ENCODE results near the gene SLC4A7.

SLC4A7 gene

GRCh38 chr3:27521179-27521871 is 37.1 kb upstream of the SLC4A7 start:
- TF ChIP-seq CTCF (IDR thresholded peaks at IDR 0.05; ENCODE audit: low read depth, low read length, missing control alignments) = no peak
- no peak for DNase-seq (ENCODE audit: low read depth)
- no peak overlapping the region for H3K4me3 ChIP-seq (ENCODE audit: low read depth, low read length)

GRCh38 chr3:27511724-27512422 is 27.7 kb upstream of the SLC4A7 start:
- H3K4me3 ChIP-seq (ENCODE audit: low read depth, low read length) = no peak overlapping the region
- TF ChIP-seq CTCF (IDR thresholded peaks at IDR 0.05; ENCODE audit: low read depth, low read length, missing control alignments) = no peak
- DNase-seq (ENCODE audit: low read depth) = no peak

- DNase-seq (ENCODE audit: low read depth) = no peak
- TF ChIP-seq CTCF (IDR thresholded peaks at IDR 0.05; ENCODE audit: low read depth, low read length, missing control alignments) = no peak
- no peak overlapping the region for H3K4me3 ChIP-seq (ENCODE audit: low read depth, low read length)
Measured at GRCh38 chr3:27509376-27509775, 25.2 kb upstream of the SLC4A7 start.

- TF ChIP-seq CTCF (IDR thresholded peaks at IDR 0.05; ENCODE audit: low read depth, low read length, missing control alignments) = no peak
- H3K4me3 ChIP-seq (ENCODE audit: low read depth, low read length) = no peak overlapping the region
- DNase-seq (ENCODE audit: low read depth) = no peak
Measured at GRCh38 chr3:27508424-27508823, 24.2 kb upstream of the SLC4A7 start.

GRCh38 chr3:27507515-27508266 is 23.5 kb upstream of the SLC4A7 start:
- no peak for DNase-seq (ENCODE audit: low read depth)
- H3K4me3 ChIP-seq (ENCODE audit: low read depth, low read length) = no peak overlapping the region

GRCh38 chr3:27507111-27507510 is 22.9 kb upstream of the SLC4A7 start:
- no peak for DNase-seq (ENCODE audit: low read depth)
- no peak for TF ChIP-seq CTCF (IDR thresholded peaks at IDR 0.05; ENCODE audit: low read depth, low read length, missing control alignments)

More at GRCh38 chr3:27507515-27508266, 23.5 kb upstream of the SLC4A7 start:
- no peak for TF ChIP-seq CTCF (IDR thresholded peaks at IDR 0.05; ENCODE audit: low read depth, low read length, missing control alignments)

More at GRCh38 chr3:27507111-27507510, 22.9 kb upstream of the SLC4A7 start:
- no peak overlapping the region for H3K4me3 ChIP-seq (ENCODE audit: low read depth, low read length)
